Thyroid gland (tissue), 4 donors: ENCODE measurements around the gene TRMT1L. TPM values are rescaled to one million over a fixed set of nuclear protein-coding genes. Genes with fewer than 3 reads are reported as not detected.

ENCODE experiments used
- total RNA-seq, 4 donors: library from RNA; depleted of rRNA; stranded (reverse); fragments of >200 nt; gene quantifications; one replicate each; pipeline ENCODE4 v1.2.3, GENCODE V29; 2016

TRMT1L gene
- total RNA-seq, 4 donors from 2014 or later: 25.2 to 31.7 (median 27.1) TPM

Other genes starting within 250 kb of the TRMT1L start
- gene NIBAN1, start 182.4 kb downstream of the TRMT1L start, total RNA-seq: 10 to 100 TPM in 2 of 4 donors, 1 to 10 TPM in 2; 6.9 to 13.2 (median 10.2) TPM
- 10 to 100 TPM; 18.0 to 23.2 (median 20.8) TPM for gene RNF2, start 111.4 kb downstream of the TRMT1L start, total RNA-seq
- gene SWT1, start 214 bp upstream of the TRMT1L start, total RNA-seq: 10 to 100 TPM in 2 of 4 donors, 1 to 10 TPM in 2; 9.4 to 13.4 (median 11.4) TPM
- gene IVNS1ABP, start 160.3 kb upstream of the TRMT1L start, total RNA-seq: 10 to 100 TPM; 51.7 to 87.8 (median 61.1) TPM